Activated T-cell treated with anti-CD3 and anti-CD28 coated beads, Interleukin-2, amount 50 U/mL, for 4 hours (primary cell): ENCODE data around the gene PGM2. TPM values are rescaled to one million over a fixed set of nuclear protein-coding genes. Genes with fewer than 3 reads are reported as not detected.
A peak's percentile ranks its signal among the peaks of the same experiment; 100 is the strongest.

Experiments used
- ATAC-seq, 2 donors: fragments of 200-7000 bp; cut with Tn5 transposase; one replicate each; pipeline ENCODE4 v1.10.0; 2021
- DNase-seq: peaks from one replicate; pipeline ENCODE4 v3.0.0-alpha.2; 2020
- H3K27me3 Mint-ChIP-seq: one replicate; pipeline ENCODE4 v1.8.0; 2021; ENCODE audit warnings: low read depth, mixed read lengths
- H3K36me3 Mint-ChIP-seq: one replicate; pipeline ENCODE4 v1.8.0; 2022; ENCODE audit warnings: mixed read lengths; ENCODE audit not compliant: insufficient read depth
- H3K4me1 Mint-ChIP-seq: one replicate; pipeline ENCODE4 v1.8.0; 2021; ENCODE audit warnings: low read depth, mixed read lengths
- H3K4me3 Mint-ChIP-seq: one replicate; pipeline ENCODE4 v1.8.0; 2021; ENCODE audit warnings: mild to moderate bottlenecking, moderate library complexity, mixed read lengths
- H3K9me3 Mint-ChIP-seq: one replicate; pipeline ENCODE4 v1.8.0; 2021; ENCODE audit warnings: mixed read lengths
- total RNA-seq, 3 donors: library from RNA; stranded (reverse); gene quantifications; one replicate each; pipeline ENCODE4 v1.2.1, GENCODE V29; 2021

The PGM2 gene
- total RNA-seq, 3 donors from 2014 or later: 43.2 to 53.2 (median 49.7) TPM

DNA sequence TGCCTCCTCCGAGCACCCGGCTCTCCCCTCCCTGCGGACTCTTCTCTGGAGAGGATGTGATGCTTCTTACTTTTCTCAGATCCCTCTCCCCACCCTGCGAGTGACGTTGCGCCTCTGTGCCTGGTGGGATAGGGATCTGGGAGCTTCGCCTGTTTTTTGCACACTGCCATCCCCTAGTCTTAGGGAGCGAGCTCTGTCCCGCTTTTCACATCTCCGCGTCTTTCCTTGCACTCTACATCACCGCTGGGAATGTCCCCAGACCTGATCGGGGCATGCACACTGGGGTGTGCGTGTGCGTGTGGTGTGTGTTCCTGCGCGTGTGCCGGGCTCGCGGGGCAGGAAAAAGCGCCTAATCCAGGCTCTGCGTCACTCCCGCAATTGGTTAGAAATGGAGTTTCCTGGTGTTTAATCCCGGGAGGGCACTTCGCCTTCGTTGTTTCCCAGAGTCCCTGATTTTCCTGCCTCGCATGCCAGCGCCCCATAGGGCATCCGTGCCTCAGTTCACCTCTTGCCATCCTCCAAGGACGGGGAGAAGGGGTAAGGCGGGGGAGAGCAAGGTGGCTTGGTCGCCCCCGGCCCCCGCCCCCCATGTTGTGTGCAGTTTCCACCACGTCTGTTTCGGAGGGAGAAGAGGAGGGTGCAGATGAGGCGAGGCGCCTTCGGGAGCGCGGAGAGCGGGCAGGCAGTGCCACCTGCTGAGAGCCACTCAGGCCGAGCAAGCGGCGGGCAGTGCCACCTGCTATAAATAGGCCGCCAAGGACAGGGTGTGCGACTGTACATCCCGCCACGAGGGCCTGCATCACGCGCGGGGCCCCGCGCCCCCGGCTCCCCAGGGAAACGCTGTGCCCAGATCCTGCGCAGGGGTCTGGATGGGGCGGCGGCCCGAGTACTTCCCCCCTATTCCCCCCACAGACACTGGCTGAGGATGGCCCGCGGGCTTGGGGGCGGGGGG lies 63.6 kb downstream of the PGM2 start:
- Mint-ChIP-seq H3K36me3 (peaks cover 1% of the 10 kb centered on the region), H3K4me3 (peak overlapping the region; percentile 69), H3K4me1 (peaks cover 31% of the 10 kb centered on the region), H3K27me3 (no peaks in the 10 kb centered on the region), H3K9me3 (no peaks in the 10 kb centered on the region)
- DNase-seq (peak; percentile 24), ATAC-seq (peak; percentile 6 to 15)

- H3K4me1 Mint-ChIP-seq: peaks cover 36% of the 10 kb centered on the region
- peaks cover 4% of the 10 kb centered on the region for H3K36me3 Mint-ChIP-seq
- H3K4me3 Mint-ChIP-seq: peak within 1 kb of the TSS; percentile 88
- H3K27me3 Mint-ChIP-seq: no peaks in the 10 kb centered on the region
- DNase-seq (peak; percentile 42), ATAC-seq (peak; percentile 27 to 45)
- no peaks in the 10 kb centered on the region for H3K9me3 Mint-ChIP-seq
These were observed 64.3 kb downstream of the PGM2 start, which contains the start of gene TBC1D1 for GRCh38 chr4:37890801-37891259. Gene TBC1D1 (plus strand): TSS chr4:37891084. CDS start chr4:37902096, 11,012 bp downstream.

GRCh38 chr4:37891260-37892159 lies 65.0 kb downstream of the PGM2 start:
- Mint-ChIP-seq H3K4me1 (peaks cover 43% of the 10 kb centered on the region), H3K36me3 (peaks cover 4% of the 10 kb centered on the region), H3K9me3 (no peaks in the 10 kb centered on the region)

DNA sequence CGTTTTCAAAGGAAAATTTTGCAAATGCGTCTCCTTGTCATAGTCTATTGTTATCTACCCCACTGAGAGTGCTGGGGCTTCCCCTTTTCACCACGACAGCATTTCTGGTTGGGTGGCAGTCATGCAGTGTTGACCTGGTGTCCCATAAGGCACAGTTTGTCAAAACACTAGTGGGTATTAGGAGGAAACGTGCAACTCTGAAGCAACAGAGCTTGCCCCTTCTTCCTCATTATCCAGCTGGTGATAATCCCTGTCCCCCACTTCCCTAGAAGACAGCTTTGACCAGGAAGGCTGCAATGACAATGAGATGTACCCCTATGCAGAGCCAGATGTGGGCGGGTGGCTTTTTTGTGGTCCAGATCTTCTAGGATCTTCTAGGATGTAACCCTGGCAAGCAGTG lies 66.2 kb downstream of the PGM2 start:
- H3K9me3 Mint-ChIP-seq: no peaks in the 10 kb centered on the region
- H3K4me1 Mint-ChIP-seq: peaks cover 53% of the 10 kb centered on the region

More at GRCh38 chr4:37891260-37892159, 65.0 kb downstream of the PGM2 start:
- peak; percentile 49 for DNase-seq
- ATAC-seq: peak; percentile 64 to 68
- Mint-ChIP-seq H3K27me3 (no peaks in the 10 kb centered on the region), H3K4me3 (peak overlapping the region; percentile 88)

GRCh38 chr4:37893164-37893563 lies 66.7 kb downstream of the PGM2 start:
- H3K4me1 Mint-ChIP-seq: peaks cover 53% of the 10 kb centered on the region
- DNase-seq (no peak), ATAC-seq (no peak)
- no peak overlapping the region for H3K4me3 Mint-ChIP-seq
- no peaks in the 10 kb centered on the region for H3K27me3 Mint-ChIP-seq
- no peaks in the 10 kb centered on the region for H3K9me3 Mint-ChIP-seq
- peaks cover 4% of the 10 kb centered on the region for H3K36me3 Mint-ChIP-seq

More for the DNA sequence above, 66.2 kb downstream of the PGM2 start:
- Mint-ChIP-seq H3K27me3 (no peaks in the 10 kb centered on the region), H3K4me3 (peak overlapping the region; percentile 88), H3K36me3 (peaks cover 4% of the 10 kb centered on the region)
- DNase-seq (peak; percentile 50), ATAC-seq (peak; percentile 57)

GRCh38 chr4:37895271-37895670 lies 68.8 kb downstream of the PGM2 start:
- Mint-ChIP-seq H3K27me3 (no peaks in the 10 kb centered on the region), H3K4me1 (peaks cover 64% of the 10 kb centered on the region)

GRCh38 chr4:37896206-37896860 lies 69.8 kb downstream of the PGM2 start:
- Mint-ChIP-seq H3K4me1 (peaks cover 68% of the 10 kb centered on the region), H3K27me3 (no peaks in the 10 kb centered on the region), H3K9me3 (no peaks in the 10 kb centered on the region), H3K4me3 (no peak overlapping the region), H3K36me3 (peaks cover 20% of the 10 kb centered on the region)
- DNase-seq (no peak), ATAC-seq (no peak)

More at GRCh38 chr4:37895271-37895670, 68.8 kb downstream of the PGM2 start:
- Mint-ChIP-seq H3K9me3 (no peaks in the 10 kb centered on the region), H3K4me3 (no peak overlapping the region), H3K36me3 (peaks cover 18% of the 10 kb centered on the region)
- ATAC-seq (no peak), DNase-seq (no peak)

- H3K4me3 Mint-ChIP-seq: no peak overlapping the region
- H3K4me1 Mint-ChIP-seq: peaks cover 52% of the 10 kb centered on the region
- ATAC-seq: no peak
These were observed 75.7 kb downstream of the PGM2 start for GRCh38 chr4:37902212-37902611.

GRCh38 chr4:37902738-37903693 lies 76.5 kb downstream of the PGM2 start:
- peaks cover 54% of the 10 kb centered on the region for H3K4me1 Mint-ChIP-seq
- no peak overlapping the region for H3K4me3 Mint-ChIP-seq
- DNase-seq (no peak), ATAC-seq (no peak)
- H3K27me3 Mint-ChIP-seq: no peaks in the 10 kb centered on the region
- H3K36me3 Mint-ChIP-seq: peaks cover 39% of the 10 kb centered on the region
- no peaks in the 10 kb centered on the region for H3K9me3 Mint-ChIP-seq

More at GRCh38 chr4:37902212-37902611, 75.7 kb downstream of the PGM2 start:
- H3K9me3 Mint-ChIP-seq: no peaks in the 10 kb centered on the region
- DNase-seq: no peak
- no peaks in the 10 kb centered on the region for H3K27me3 Mint-ChIP-seq
- peaks cover 33% of the 10 kb centered on the region for H3K36me3 Mint-ChIP-seq

- no peak for DNase-seq
These were observed 77.4 kb downstream of the PGM2 start for GRCh38 chr4:37903901-37904300.

GRCh38 chr4:37904824-37905223 lies 78.3 kb downstream of the PGM2 start:
- ATAC-seq (no peak), DNase-seq (no peak)
- Mint-ChIP-seq H3K27me3 (no peaks in the 10 kb centered on the region), H3K36me3 (peaks cover 30% of the 10 kb centered on the region), H3K4me3 (no peak overlapping the region), H3K4me1 (peaks cover 53% of the 10 kb centered on the region), H3K9me3 (no peaks in the 10 kb centered on the region)

More at GRCh38 chr4:37903901-37904300, 77.4 kb downstream of the PGM2 start:
- no peak overlapping the region for H3K4me3 Mint-ChIP-seq
- peaks cover 54% of the 10 kb centered on the region for H3K4me1 Mint-ChIP-seq
- H3K36me3 Mint-ChIP-seq: peaks cover 37% of the 10 kb centered on the region
- no peaks in the 10 kb centered on the region for H3K9me3 Mint-ChIP-seq
- no peaks in the 10 kb centered on the region for H3K27me3 Mint-ChIP-seq
- ATAC-seq: no peak

DNA sequence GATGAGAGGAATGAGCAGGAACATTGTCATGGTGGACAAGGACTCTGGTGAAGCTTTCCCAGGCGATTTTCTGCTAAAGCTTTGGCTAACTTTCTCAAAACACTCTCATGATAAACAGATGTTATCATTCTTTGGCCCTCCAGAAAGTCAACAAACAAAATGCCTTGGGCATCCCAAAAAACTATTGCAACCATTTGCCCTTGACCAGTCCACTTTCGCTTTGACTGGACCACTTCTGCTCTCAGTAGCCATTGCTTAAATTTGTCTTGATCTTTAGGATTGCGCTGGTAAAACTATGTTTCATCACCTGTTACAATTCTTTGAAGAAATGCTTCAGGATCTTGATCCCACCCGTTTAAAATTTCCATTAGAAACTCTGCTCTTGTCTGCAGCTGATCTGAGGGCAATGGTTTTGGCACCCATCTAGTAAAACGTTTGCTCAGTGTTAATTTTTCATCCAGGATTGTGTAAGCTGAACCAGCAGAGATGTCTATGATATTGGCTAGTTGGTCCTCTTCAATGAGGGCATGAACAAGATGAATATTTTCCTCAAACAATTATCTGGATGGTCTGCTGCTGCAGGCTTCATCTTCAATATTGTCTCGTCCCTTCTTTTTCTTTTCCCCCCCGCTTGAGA lies 79.2 kb downstream of the PGM2 start:
- no peak for ATAC-seq
- Mint-ChIP-seq H3K27me3 (no peaks in the 10 kb centered on the region), H3K36me3 (peaks cover 28% of the 10 kb centered on the region), H3K4me1 (peaks cover 51% of the 10 kb centered on the region), H3K9me3 (no peaks in the 10 kb centered on the region), H3K4me3 (no peak overlapping the region)
- DNase-seq: no peak
